Osteocyte (in vitro differentiated cells): ENCODE measurements around the gene DIAPH1. TPM values are rescaled to one million over a fixed set of nuclear protein-coding genes. Genes with fewer than 3 reads are reported as not detected.

Source experiments
- DNase-seq: peaks from one replicate; pipeline ENCODE4 v3.0.0; 2021; ENCODE audit warnings: mixed read lengths; ENCODE audit not compliant: unreplicated experiment; ENCODE audit errors: extremely low spot score
- H3K27ac Mint-ChIP-seq: one replicate; pipeline ENCODE4 v1.8.0; 2021; ENCODE audit warnings: mild to moderate bottlenecking, mixed read lengths; ENCODE audit not compliant: unreplicated experiment
- H3K27me3 Mint-ChIP-seq: one replicate; pipeline ENCODE4 v1.8.0; 2021; ENCODE audit warnings: mixed read lengths; ENCODE audit not compliant: unreplicated experiment
- H3K36me3 Mint-ChIP-seq: one replicate; pipeline ENCODE4 v1.8.0; 2021; ENCODE audit warnings: mixed read lengths; ENCODE audit not compliant: unreplicated experiment
- H3K4me1 Mint-ChIP-seq: one replicate; pipeline ENCODE4 v1.8.0; 2021; ENCODE audit warnings: mixed read lengths; ENCODE audit not compliant: unreplicated experiment
- H3K4me3 Mint-ChIP-seq: one replicate; pipeline ENCODE4 v1.8.0; 2021; ENCODE audit warnings: mild to moderate bottlenecking, moderate library complexity, mixed read lengths; ENCODE audit not compliant: unreplicated experiment
- H3K9me3 Mint-ChIP-seq: one replicate; pipeline ENCODE4 v1.8.0; 2021; ENCODE audit warnings: mixed read lengths; ENCODE audit not compliant: unreplicated experiment
- CTCF ChIP-seq: fragments of 200-600 bp; sonication (generic); IDR thresholded peaks from 2 replicates; pipeline ENCODE4 v1.5.0; 2021; ENCODE audit warnings: antibody characterized with exemption, mild to moderate bottlenecking, moderate library complexity
- total RNA-seq: library from RNA; stranded (reverse); gene quantifications from 2 replicates; pipeline ENCODE4 v1.2.1, GENCODE V29; 2021

DIAPH1 gene
- total RNA-seq, 1 donor from 2014 or later = 50.9 TPM

GRCh38 chr5:141647851-141648250 is 29.1 kb upstream of the DIAPH1 start:
- Mint-ChIP-seq H3K4me3 (no peak overlapping the region), H3K27ac (no peak overlapping the region), H3K36me3 (peaks cover 8% of the 10 kb centered on the region), H3K9me3 (no peaks in the 10 kb centered on the region), H3K4me1 (peaks cover 9% of the 10 kb centered on the region), H3K27me3 (no peaks in the 10 kb centered on the region)
- no peak for DNase-seq
- TF ChIP-seq CTCF = no peak

GRCh38 chr5:141647242-141647641 is 28.4 kb upstream of the DIAPH1 start:
- Mint-ChIP-seq H3K36me3 (peaks cover 9% of the 10 kb centered on the region), H3K4me3 (no peak overlapping the region), H3K27ac (no peak overlapping the region), H3K27me3 (no peaks in the 10 kb centered on the region), H3K9me3 (no peaks in the 10 kb centered on the region), H3K4me1 (peaks cover 9% of the 10 kb centered on the region)
- DNase-seq = no peak
- TF ChIP-seq CTCF = no peak

- no peak overlapping the region for H3K27ac Mint-ChIP-seq
- no peak for DNase-seq
- no peaks in the 10 kb centered on the region for H3K27me3 Mint-ChIP-seq
- no peak for TF ChIP-seq CTCF
- H3K9me3 Mint-ChIP-seq = no peaks in the 10 kb centered on the region
- no peak overlapping the region for H3K4me3 Mint-ChIP-seq
- peaks cover 6% of the 10 kb centered on the region for H3K4me1 Mint-ChIP-seq
- peaks cover 9% of the 10 kb centered on the region for H3K36me3 Mint-ChIP-seq
Observed at GRCh38 chr5:141646026-141646425, 27.2 kb upstream of the DIAPH1 start.

GRCh38 chr5:141641634-141642267 is 23.0 kb upstream of the DIAPH1 start:
- no peak for DNase-seq
- H3K36me3 Mint-ChIP-seq = peaks cover 7% of the 10 kb centered on the region
- no peaks in the 10 kb centered on the region for H3K9me3 Mint-ChIP-seq
- TF ChIP-seq CTCF = peak; percentile 19
- no peak overlapping the region for H3K4me3 Mint-ChIP-seq
- H3K27ac Mint-ChIP-seq = no peak overlapping the region
- peaks cover 7% of the 10 kb centered on the region for H3K4me1 Mint-ChIP-seq
- no peaks in the 10 kb centered on the region for H3K27me3 Mint-ChIP-seq

- no peak overlapping the region for H3K4me3 Mint-ChIP-seq
- H3K9me3 Mint-ChIP-seq = no peaks in the 10 kb centered on the region
- no peak for TF ChIP-seq CTCF
- no peaks in the 10 kb centered on the region for H3K27me3 Mint-ChIP-seq
- peaks cover 14% of the 10 kb centered on the region for H3K4me1 Mint-ChIP-seq
- H3K36me3 Mint-ChIP-seq = peaks cover 7% of the 10 kb centered on the region
- no peak overlapping the region for H3K27ac Mint-ChIP-seq
- no peak for DNase-seq
Observed at GRCh38 chr5:141640698-141641097, 21.9 kb upstream of the DIAPH1 start.
